Mononuclear cell (primary cell): Measurements from ENCODE around the gene AGO3. TPM values are rescaled to one million over a fixed set of nuclear protein-coding genes. Genes with fewer than 3 reads are reported as not detected.

Source experiments
- H3K27me3 ChIP-seq: 2 replicates; pipeline ENCODE4 v1.6.0; 2011; ENCODE audit warnings: low read length, control low read depth; ENCODE audit not compliant: insufficient read depth
- H3K4me1 ChIP-seq: 2 replicates; pipeline ENCODE4 v1.5.1; 2011; ENCODE audit warnings: mild to moderate bottlenecking, low read length, control low read depth; ENCODE audit not compliant: insufficient read depth
- H3K4me3 ChIP-seq: 2 replicates; pipeline ENCODE4 v1.5.1; 2011; ENCODE audit warnings: mild to moderate bottlenecking, low read length, moderate library complexity
- H3K9me3 ChIP-seq: 2 replicates; pipeline ENCODE4 v1.5.1; 2011; ENCODE audit warnings: low read depth, mild to moderate bottlenecking, control low read depth, low read length
- total RNA-seq: library from RNA; depleted of rRNA; stranded (reverse); fragments of >200 nt; gene quantifications from one replicate; pipeline ENCODE4 v1.2.3, GENCODE V29; 2012

The AGO3 gene
- total RNA-seq, 1 donor: 19.5 TPM

GRCh38 chr1:36100376-36100775 is 169.5 kb downstream of the AGO3 start:
- H3K4me1 ChIP-seq: peaks cover 15% of the 10 kb centered on the region
- H3K9me3 ChIP-seq: no peaks in the 10 kb centered on the region
- no peaks in the 10 kb centered on the region for H3K27me3 ChIP-seq
- H3K4me3 ChIP-seq: no peak overlapping the region

GRCh38 chr1:36101546-36101945 is 170.6 kb downstream of the AGO3 start:
- no peaks in the 10 kb centered on the region for H3K27me3 ChIP-seq
- no peaks in the 10 kb centered on the region for H3K9me3 ChIP-seq

GRCh38 chr1:36106269-36106668 is 175.4 kb downstream of the AGO3 start:
- no peak overlapping the region for H3K4me3 ChIP-seq
- no peaks in the 10 kb centered on the region for H3K27me3 ChIP-seq
- H3K9me3 ChIP-seq: no peaks in the 10 kb centered on the region
- H3K4me1 ChIP-seq: peaks cover 14% of the 10 kb centered on the region

More at GRCh38 chr1:36101546-36101945, 170.6 kb downstream of the AGO3 start:
- Histone ChIP-seq H3K4me1 (peaks cover 4% of the 10 kb centered on the region), H3K4me3 (no peak overlapping the region)

GRCh38 chr1:36107394-36107793 is 176.5 kb downstream of the AGO3 start:
- no peak overlapping the region for H3K4me3 ChIP-seq
- H3K9me3 ChIP-seq: no peaks in the 10 kb centered on the region
- H3K27me3 ChIP-seq: no peaks in the 10 kb centered on the region
- peaks cover 14% of the 10 kb centered on the region for H3K4me1 ChIP-seq

GRCh38 chr1:36108314-36108713 is 177.4 kb downstream of the AGO3 start:
- H3K4me3 ChIP-seq: no peak overlapping the region
- H3K4me1 ChIP-seq: peaks cover 14% of the 10 kb centered on the region
- no peaks in the 10 kb centered on the region for H3K9me3 ChIP-seq
- no peaks in the 10 kb centered on the region for H3K27me3 ChIP-seq

- Histone ChIP-seq H3K4me3 (no peak overlapping the region), H3K9me3 (no peaks in the 10 kb centered on the region), H3K27me3 (no peaks in the 10 kb centered on the region), H3K4me1 (peaks cover 14% of the 10 kb centered on the region)
These were observed 178.3 kb downstream of the AGO3 start for GRCh38 chr1:36109041-36109679.

- Histone ChIP-seq H3K27me3 (no peaks in the 10 kb centered on the region), H3K4me3 (no peak overlapping the region), H3K9me3 (no peaks in the 10 kb centered on the region), H3K4me1 (peaks cover 23% of the 10 kb centered on the region)
These were observed 180.2 kb downstream of the AGO3 start for GRCh38 chr1:36111151-36111550.

- Histone ChIP-seq H3K9me3 (no peaks in the 10 kb centered on the region), H3K4me3 (no peak overlapping the region), H3K4me1 (peaks cover 30% of the 10 kb centered on the region), H3K27me3 (no peaks in the 10 kb centered on the region)
These were observed 181.9 kb downstream of the AGO3 start for GRCh38 chr1:36112823-36113222.

GRCh38 chr1:36114371-36114770 is 183.5 kb downstream of the AGO3 start:
- Histone ChIP-seq H3K27me3 (no peaks in the 10 kb centered on the region), H3K4me3 (no peak overlapping the region), H3K4me1 (peaks cover 27% of the 10 kb centered on the region), H3K9me3 (no peaks in the 10 kb centered on the region)

- H3K27me3 ChIP-seq: no peaks in the 10 kb centered on the region
- H3K4me3 ChIP-seq: no peak overlapping the region
- H3K9me3 ChIP-seq: no peaks in the 10 kb centered on the region
- peaks cover 32% of the 10 kb centered on the region for H3K4me1 ChIP-seq
These were observed 184.3 kb downstream of the AGO3 start for GRCh38 chr1:36115200-36115669.

GRCh38 chr1:36115931-36116330 is 185.0 kb downstream of the AGO3 start:
- peaks cover 35% of the 10 kb centered on the region for H3K4me1 ChIP-seq
- no peaks in the 10 kb centered on the region for H3K27me3 ChIP-seq
- no peak overlapping the region for H3K4me3 ChIP-seq
- H3K9me3 ChIP-seq: no peaks in the 10 kb centered on the region

GRCh38 chr1:36116901-36117300 is 186.0 kb downstream of the AGO3 start:
- H3K27me3 ChIP-seq: no peaks in the 10 kb centered on the region
- H3K9me3 ChIP-seq: no peaks in the 10 kb centered on the region
- H3K4me3 ChIP-seq: no peak overlapping the region
- H3K4me1 ChIP-seq: peaks cover 39% of the 10 kb centered on the region

GRCh38 chr1:36118447-36119204 is 187.7 kb downstream of the AGO3 start:
- H3K4me1 ChIP-seq: peaks cover 56% of the 10 kb centered on the region
- no peak overlapping the region for H3K4me3 ChIP-seq
- H3K9me3 ChIP-seq: no peaks in the 10 kb centered on the region
- H3K27me3 ChIP-seq: no peaks in the 10 kb centered on the region

GRCh38 chr1:36119456-36119855 is 188.6 kb downstream of the AGO3 start:
- H3K4me1 ChIP-seq: peaks cover 65% of the 10 kb centered on the region
- H3K9me3 ChIP-seq: no peaks in the 10 kb centered on the region
- no peaks in the 10 kb centered on the region for H3K27me3 ChIP-seq
- H3K4me3 ChIP-seq: no peak overlapping the region
